Activated T-cell treated with anti-CD3 and anti-CD28 coated beads, Interleukin-2, amount 50 U/mL, for 72 hours (primary cell): ENCODE data around the gene GMPR. TPM values are rescaled to one million over a fixed set of nuclear protein-coding genes. Genes with fewer than 3 reads are reported as not detected.
A peak's percentile ranks its signal among the peaks of the same experiment; 100 is the strongest.

Experiments
- ATAC-seq, 2 donors: fragments of 150-1000 bp; cut with Tn5 transposase; replicated peaks in 1 of 2; 2 replicates each; pipeline ENCODE4 v1.10.0; 2021; ENCODE audit warnings: moderate library complexity in 2 of 2, mild to moderate bottlenecking in 1 of 2
- DNase-seq, 2 donors: peaks; one replicate each; pipeline ENCODE4 v3.0.0; 2021 to 2022; ENCODE audit warnings: mixed read lengths in 1 of 2
- H3K27ac Mint-ChIP-seq: one replicate; pipeline ENCODE4 v1.8.0; 2022; ENCODE audit warnings: mild to moderate bottlenecking, moderate library complexity, mixed read lengths
- H3K27me3 Mint-ChIP-seq: one replicate; pipeline ENCODE4 v1.8.0; 2022; ENCODE audit warnings: low read depth, mixed read lengths
- H3K36me3 Mint-ChIP-seq, 2 donors: one replicate each; pipeline ENCODE4 v1.8.0; 2022; ENCODE audit warnings: mixed read lengths in 2 of 2, mild to moderate bottlenecking in 1 of 2; ENCODE audit not compliant: insufficient read depth in 2 of 2
- H3K4me1 Mint-ChIP-seq: one replicate; pipeline ENCODE4 v1.8.0; 2022; ENCODE audit warnings: low read depth, mixed read lengths
- H3K4me3 Mint-ChIP-seq, 2 donors: one replicate each; pipeline ENCODE4 v1.8.0; 2022; ENCODE audit warnings: mild to moderate bottlenecking in 2 of 2, mixed read lengths in 2 of 2, moderate library complexity in 2 of 2
- H3K9me3 Mint-ChIP-seq, 2 donors: one replicate each; pipeline ENCODE4 v1.8.0; 2022; ENCODE audit warnings: mixed read lengths in 2 of 2
- total RNA-seq, 2 donors: library from RNA; stranded (reverse); gene quantifications; one replicate each; pipeline ENCODE4 v1.2.3, GENCODE V29; 2022

Gene GMPR
- total RNA-seq, 2 donors from 2014 or later: not detected

DNA sequence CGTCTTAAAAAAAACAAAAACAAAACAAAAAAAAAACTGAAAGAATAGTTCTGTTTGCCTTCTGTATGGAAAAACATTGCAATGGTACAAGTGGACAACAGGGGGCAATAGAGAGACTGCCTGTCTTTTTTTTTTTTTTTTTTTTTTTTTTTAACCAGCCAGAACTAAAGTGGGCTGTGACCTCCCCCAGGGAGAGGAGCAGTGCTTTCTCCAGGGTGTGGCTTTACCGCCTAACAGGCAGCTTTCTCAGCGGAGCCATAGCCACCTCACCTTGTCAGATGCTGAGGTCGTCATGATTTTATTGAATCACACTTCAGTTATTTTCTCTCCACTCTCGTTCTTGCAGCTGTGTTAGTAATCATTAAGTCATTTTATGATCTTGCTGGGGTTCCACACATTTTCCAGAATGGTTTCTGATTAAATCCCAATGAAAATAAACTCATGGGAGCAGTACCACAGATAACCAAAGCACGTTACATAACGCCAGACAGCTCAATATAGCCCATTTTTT, 78.4 kb downstream of the GMPR start:
- DNase-seq (peak; percentile 38 to 39), ATAC-seq (peak in 1 of 2 donors; percentile 28)
- peak overlapping the region in 1 of 2 donors; percentile 56 for H3K4me3 Mint-ChIP-seq

DNA sequence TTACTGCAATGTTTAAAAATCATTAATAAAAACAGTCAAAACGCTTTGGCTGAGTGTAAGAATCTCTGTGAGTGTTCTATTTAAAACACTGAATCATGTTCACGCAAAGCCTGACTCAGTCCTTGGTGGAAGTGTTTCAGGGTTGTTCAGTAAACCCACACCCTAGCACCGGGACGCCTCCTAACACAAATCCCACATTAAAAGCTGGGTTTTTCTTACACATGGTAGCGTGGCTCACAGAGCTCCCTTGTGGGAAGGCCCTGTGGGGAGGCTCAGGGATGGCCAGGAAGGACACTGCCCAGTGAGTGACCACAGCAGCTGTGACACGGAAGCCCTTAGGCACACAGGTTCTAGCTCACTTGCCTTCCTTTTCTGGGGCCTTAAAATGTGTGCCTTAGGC, 80.2 kb downstream of the GMPR start:
- DNase-seq (peak; percentile 30 to 58), ATAC-seq (peak; percentile 15 to 22)
- peaks cover 73% of the 10 kb centered on the region for H3K4me1 Mint-ChIP-seq
- H3K27me3 Mint-ChIP-seq: no peaks in the 10 kb centered on the region
- peak overlapping the region; percentile 75 to 83 for H3K4me3 Mint-ChIP-seq
- H3K9me3 Mint-ChIP-seq: no peaks in the 10 kb centered on the region
- peak overlapping the region; percentile 93 for H3K27ac Mint-ChIP-seq
- peaks cover 0 to 2% of the 10 kb centered on the region in 2 donors for H3K36me3 Mint-ChIP-seq

More for the DNA sequence above, 78.4 kb downstream of the GMPR start:
- Mint-ChIP-seq H3K36me3 (peaks cover 0 to 2% of the 10 kb centered on the region in 2 donors), H3K27me3 (no peaks in the 10 kb centered on the region), H3K4me1 (peaks cover 55% of the 10 kb centered on the region), H3K9me3 (no peaks in the 10 kb centered on the region), H3K27ac (peak overlapping the region; percentile 67)

DNA sequence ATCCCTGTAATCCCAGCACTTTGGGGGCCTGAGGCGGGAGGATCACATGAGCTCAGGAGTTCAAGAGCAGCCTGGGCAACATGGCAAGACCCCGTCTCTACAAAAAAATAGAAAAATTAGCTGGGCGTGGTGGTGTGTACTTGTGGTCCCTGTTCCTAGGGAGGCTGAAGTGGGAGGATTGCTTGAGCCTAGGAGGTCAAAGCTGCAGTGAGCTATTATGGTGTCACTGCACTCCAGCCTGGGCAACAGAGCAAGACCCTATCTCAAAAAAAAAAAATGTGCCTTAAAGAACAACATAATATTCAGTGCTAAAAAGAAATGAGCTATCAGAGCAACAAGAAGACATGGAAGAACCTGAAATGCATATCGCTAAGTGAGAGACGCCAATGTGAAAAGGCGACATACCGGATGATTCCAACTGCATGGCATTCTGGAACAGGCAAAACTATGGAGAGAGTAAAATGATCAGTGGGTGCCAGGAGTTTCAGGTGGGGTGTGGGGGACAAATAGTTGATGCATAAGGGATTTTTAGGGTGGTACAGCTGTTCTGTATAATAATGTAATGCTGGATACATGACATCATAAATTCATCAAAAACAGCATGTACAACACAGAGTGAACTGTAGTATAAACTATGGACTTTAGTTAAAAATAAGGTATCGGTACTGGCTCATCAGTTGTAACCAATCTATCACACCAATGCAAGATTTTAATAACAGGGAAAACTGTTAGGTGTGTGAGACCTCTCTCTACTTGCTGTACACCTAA, 80.8 kb downstream of the GMPR start:
- H3K27me3 Mint-ChIP-seq: no peaks in the 10 kb centered on the region
- peaks cover 78% of the 10 kb centered on the region for H3K4me1 Mint-ChIP-seq
- peak overlapping the region; percentile 93 for H3K27ac Mint-ChIP-seq
- no peaks in the 10 kb centered on the region for H3K9me3 Mint-ChIP-seq
- ATAC-seq (no peak), DNase-seq (no peak)
- H3K36me3 Mint-ChIP-seq: peaks cover 0 to 2% of the 10 kb centered on the region in 2 donors
- peak overlapping the region; percentile 75 to 83 for H3K4me3 Mint-ChIP-seq

DNA sequence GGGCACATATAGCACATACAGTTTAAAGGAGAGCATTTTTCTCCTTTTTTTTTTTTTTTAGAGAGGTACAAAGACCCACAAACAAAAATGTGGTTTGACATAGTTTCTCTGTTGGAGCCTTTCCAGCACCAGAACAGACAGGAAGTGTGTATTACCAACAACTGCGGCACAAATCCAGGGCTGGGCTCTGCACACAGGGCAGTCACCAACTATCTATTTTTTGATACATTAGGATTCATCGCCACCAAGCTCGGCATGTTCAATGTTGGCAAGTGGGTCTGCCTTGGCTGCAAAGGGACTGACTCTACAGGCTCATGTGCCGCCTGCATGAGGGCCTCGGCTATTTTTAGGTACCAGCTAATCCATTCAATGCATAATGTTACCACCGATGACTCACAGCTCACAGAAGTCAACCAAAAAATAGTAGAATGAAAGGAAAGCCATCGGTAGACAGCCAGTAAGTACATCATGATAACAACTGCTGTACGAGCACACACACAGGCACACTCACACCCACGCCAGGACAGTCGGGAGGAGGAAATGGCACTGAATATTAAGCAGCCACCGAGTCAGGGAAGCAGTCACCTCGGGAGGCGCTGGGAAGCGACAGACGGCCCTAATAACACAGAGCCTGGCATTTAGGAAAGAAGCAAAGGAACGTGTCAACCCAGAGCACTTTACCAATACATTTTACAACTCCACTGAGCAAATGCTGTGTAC, 81.6 kb downstream of the GMPR start:
- Mint-ChIP-seq H3K4me1 (peaks cover 86% of the 10 kb centered on the region), H3K27me3 (no peaks in the 10 kb centered on the region), H3K36me3 (peaks cover 0 to 2% of the 10 kb centered on the region in 2 donors), H3K27ac (peak overlapping the region; percentile 93), H3K9me3 (no peaks in the 10 kb centered on the region), H3K4me3 (peak overlapping the region; percentile 75 to 83)
- ATAC-seq (peak; percentile 66 to 69), DNase-seq (peak; percentile 62 to 75)

DNA sequence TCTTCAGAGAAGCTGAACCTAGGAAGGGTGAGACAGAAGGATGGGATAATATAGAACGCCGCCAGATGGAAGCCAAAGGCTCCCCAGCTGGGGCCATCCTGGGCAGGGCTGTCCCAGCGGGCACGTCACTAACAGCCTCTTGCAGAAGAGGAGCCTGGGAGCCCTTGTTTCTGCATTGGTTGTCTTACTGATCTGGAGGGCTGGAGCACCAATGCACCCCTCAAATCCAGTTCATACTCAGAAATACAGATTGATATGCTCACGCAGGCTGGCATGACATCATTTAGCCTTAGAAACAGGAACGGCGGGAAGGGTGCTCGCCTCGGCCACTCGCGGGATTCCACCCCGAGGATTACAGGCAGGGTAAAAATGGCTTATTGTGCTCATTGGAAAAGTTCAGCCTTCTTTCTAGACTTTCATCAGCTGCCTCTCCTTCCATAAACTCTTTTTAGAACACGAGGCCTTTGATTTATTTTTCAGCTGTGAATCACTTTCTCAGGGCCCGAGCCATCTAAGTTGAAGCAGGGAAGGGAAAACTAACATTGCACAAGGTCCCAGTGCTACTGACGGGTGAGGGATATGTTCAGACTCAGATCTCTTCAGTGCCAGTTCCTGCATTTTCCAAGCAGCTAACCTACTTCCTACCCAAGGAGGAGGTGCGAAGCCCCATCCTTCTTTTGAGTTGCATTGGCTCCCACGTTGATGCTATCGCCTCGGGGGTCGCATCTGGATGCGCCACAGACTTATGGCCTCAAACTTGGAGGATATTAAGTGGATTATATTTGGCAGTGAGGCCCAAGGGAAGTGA, 82.3 kb downstream of the GMPR start:
- Mint-ChIP-seq H3K4me3 (peak overlapping the region; percentile 75 to 83), H3K27me3 (no peaks in the 10 kb centered on the region), H3K27ac (peak overlapping the region; percentile 18), H3K4me1 (peaks cover 93% of the 10 kb centered on the region), H3K9me3 (no peaks in the 10 kb centered on the region), H3K36me3 (peaks cover 0 to under 1% of the 10 kb centered on the region in 2 donors)
- ATAC-seq: no peak
- DNase-seq: no peak

DNA sequence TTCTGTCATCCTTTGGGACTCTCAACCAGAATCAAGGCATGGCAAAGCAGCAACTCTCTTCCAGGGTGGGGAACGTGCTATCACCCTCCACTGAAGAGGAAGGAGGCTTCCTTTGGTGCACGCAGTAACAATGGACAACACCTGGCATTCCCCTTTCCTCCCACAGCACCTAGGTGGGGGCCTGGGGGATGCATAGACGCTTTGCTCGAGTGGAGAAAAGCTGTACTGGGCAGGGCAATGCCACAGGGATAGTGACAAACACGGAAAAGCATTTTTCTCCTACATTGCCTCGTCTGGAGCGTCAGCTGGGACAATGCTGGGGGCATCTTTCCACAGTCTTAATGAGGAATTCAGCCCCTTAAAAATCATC, 82.9 kb downstream of the GMPR start:
- no peaks in the 10 kb centered on the region for H3K27me3 Mint-ChIP-seq
- no peak for ATAC-seq
- H3K4me1 Mint-ChIP-seq: peaks cover 94% of the 10 kb centered on the region
- no peak overlapping the region for H3K4me3 Mint-ChIP-seq
- H3K27ac Mint-ChIP-seq: no peak overlapping the region
- H3K36me3 Mint-ChIP-seq: peaks cover 0 to 4% of the 10 kb centered on the region in 2 donors
- H3K9me3 Mint-ChIP-seq: no peaks in the 10 kb centered on the region
- no peak for DNase-seq

DNA sequence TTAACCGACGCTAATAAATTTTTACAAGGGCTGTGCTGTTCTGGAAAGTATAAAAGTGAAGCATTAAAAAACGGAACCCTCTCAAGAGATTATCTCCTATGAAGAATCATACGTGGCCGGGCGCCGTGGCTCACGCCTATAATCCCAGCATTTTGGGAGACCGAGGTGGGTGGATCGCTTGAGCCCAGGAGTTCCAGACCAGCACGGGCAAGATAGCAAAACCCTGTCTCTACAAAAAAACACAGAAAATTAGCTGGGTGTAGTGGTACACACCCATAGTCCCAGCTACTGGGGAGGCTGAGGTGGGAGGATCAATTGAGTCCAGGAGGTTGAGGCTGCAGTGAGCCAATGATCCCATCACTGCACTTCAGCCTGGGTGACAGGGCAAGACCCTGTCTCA, 83.4 kb downstream of the GMPR start:
- H3K9me3 Mint-ChIP-seq: no peaks in the 10 kb centered on the region
- no peak for ATAC-seq
- no peak for DNase-seq
- H3K27ac Mint-ChIP-seq: no peak overlapping the region
- no peak overlapping the region for H3K4me3 Mint-ChIP-seq
- peaks cover 89% of the 10 kb centered on the region for H3K4me1 Mint-ChIP-seq
- peaks cover 0 to 9% of the 10 kb centered on the region in 2 donors for H3K36me3 Mint-ChIP-seq
- H3K27me3 Mint-ChIP-seq: no peaks in the 10 kb centered on the region

DNA sequence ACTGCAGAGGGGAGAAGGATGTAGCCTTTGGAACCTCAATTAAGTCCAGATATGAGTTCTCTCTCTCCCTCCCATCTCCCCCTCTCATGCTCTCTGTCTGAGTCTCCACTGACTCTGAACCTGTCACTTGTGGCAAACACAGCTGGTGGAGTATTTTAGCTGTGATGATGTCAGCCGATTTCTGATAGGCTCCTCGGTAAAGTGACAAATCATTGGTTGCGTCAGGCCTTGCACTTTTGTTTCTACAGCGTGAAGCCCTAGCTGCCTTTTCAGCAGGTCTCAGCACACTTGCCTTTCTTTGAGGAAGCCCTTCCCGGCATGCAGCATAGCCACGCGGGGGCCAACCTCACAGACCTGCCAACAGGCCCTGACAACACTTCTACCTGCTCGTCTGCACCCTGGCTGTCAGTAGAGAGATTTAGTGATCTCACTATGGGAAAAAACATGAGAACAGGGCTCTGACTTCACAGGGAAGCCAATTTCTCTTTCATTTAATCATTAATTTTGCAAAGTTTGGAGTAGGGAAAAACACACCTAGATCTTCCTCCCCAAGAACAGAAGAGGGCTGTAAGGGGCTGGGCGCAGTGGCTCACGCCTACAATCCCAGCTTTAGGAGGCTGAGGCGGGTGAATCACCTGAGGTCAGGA, 84.4 kb downstream of the GMPR start:
- Mint-ChIP-seq H3K9me3 (no peaks in the 10 kb centered on the region), H3K4me1 (peaks cover 79% of the 10 kb centered on the region), H3K27me3 (no peaks in the 10 kb centered on the region), H3K4me3 (peak overlapping the region; percentile 53 to 76), H3K36me3 (peaks cover 0 to 9% of the 10 kb centered on the region in 2 donors), H3K27ac (peak overlapping the region; percentile 95)
- DNase-seq (peak; percentile 81 to 82), ATAC-seq (peak; percentile 85 to 86)

DNA sequence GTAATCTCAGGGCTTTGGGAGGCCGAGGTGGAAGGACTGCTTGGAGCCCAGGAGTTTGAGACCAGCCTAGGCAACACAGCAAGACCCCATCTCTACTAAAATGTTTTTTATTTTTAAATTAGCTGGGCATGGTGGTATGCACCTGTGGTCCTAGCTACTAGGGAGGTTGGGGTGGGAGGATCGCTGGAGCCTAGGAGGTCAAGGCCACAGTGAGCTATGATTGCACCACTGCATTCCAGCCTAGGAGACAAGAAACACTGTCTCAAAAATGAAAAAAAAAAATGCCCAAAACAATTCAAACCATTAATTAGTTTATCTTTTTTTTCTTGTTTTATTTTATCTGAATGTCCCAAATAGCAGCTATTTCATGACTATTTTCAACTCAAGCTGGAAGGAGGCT, 85.8 kb downstream of the GMPR start:
- H3K4me1 Mint-ChIP-seq: peaks cover 65% of the 10 kb centered on the region
- DNase-seq (no peak), ATAC-seq (no peak)
- no peaks in the 10 kb centered on the region for H3K27me3 Mint-ChIP-seq
- peak overlapping the region; percentile 41 for H3K27ac Mint-ChIP-seq
- peaks cover 0 to 9% of the 10 kb centered on the region in 2 donors for H3K36me3 Mint-ChIP-seq
- H3K9me3 Mint-ChIP-seq: no peaks in the 10 kb centered on the region
- no peak overlapping the region for H3K4me3 Mint-ChIP-seq

DNA sequence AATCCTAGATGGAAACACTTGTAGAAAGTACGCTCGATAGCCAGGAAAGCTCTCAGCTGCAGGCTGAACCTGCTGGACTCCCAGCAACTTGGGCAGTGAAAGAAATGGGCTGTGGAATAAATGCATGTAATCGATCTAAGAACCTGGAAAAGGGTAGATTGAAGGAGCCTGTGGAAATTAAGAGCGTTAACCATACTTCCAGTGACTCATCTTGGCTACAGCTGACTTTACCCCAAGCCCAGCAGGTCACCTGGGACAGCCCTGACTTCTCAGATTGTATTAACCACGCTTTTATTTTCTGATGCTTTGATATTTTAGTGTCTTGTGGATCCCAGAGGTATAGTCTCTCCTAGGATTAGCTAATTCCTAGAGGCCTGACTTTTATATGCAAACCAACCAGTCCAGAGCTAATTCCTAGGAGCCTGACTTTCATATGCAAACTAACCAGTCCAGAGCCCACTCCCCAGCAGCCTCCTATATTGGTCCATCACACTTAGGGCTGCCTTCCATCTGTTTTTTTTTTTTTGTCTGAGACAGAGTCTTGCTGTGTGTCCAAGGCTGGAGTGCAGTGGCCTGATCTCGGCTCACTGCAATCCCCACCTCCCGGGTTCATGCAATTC, 86.3 kb downstream of the GMPR start:
- peaks cover 0 to 9% of the 10 kb centered on the region in 2 donors for H3K36me3 Mint-ChIP-seq
- no peak for DNase-seq
- no peaks in the 10 kb centered on the region for H3K27me3 Mint-ChIP-seq
- H3K4me1 Mint-ChIP-seq: peaks cover 60% of the 10 kb centered on the region
- H3K9me3 Mint-ChIP-seq: no peaks in the 10 kb centered on the region
- H3K27ac Mint-ChIP-seq: peak overlapping the region; percentile 41
- ATAC-seq: no peak
- no peak overlapping the region for H3K4me3 Mint-ChIP-seq

DNA sequence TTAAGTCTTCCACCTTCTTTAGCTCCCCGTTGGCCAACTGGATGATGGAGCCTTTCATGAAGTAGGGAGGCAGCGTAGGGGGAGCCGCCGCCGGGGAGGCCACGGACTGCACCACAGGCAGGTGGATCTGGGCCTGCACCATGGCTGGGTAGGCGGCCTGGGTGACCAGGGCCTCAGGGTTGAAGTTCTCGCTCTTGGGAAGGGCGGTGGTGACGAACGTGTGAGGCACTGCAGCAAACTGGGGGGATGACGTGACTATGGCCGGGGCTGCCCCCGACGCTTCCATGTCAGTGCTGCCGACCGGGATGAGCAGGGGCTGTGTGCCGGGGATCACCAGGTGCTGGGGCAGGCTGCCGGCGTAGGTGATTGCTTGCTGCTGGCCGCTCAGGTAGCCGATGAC, 88.1 kb downstream of the GMPR start:
- Mint-ChIP-seq H3K27ac (no peak overlapping the region), H3K9me3 (no peaks in the 10 kb centered on the region), H3K36me3 (peaks cover 0 to 9% of the 10 kb centered on the region in 2 donors), H3K4me3 (no peak overlapping the region), H3K4me1 (peaks cover 42% of the 10 kb centered on the region), H3K27me3 (no peaks in the 10 kb centered on the region)
- DNase-seq (no peak), ATAC-seq (no peak)
